Aortic smooth muscle cell (primary cell): Measurements from ENCODE around the gene WNT11. TPM values are rescaled to one million over a fixed set of nuclear protein-coding genes. Genes with fewer than 3 reads are reported as not detected.

Experiments used
- total RNA-seq: library from RNA; depleted of rRNA; stranded (reverse); fragments of >200 nt; gene quantifications from 2 replicates; pipeline ENCODE4 v1.2.3, GENCODE V29; 2014

WNT11 gene
- total RNA-seq: 0.26 and 0.68 TPM in 2 replicates

GRCh38 chr11:76206327-76207081 is at the start of gene WNT11:
Gene WNT11, minus strand, starts transcription at chr11:76206502. Its CDS starts 95 bp downstream, at chr11:76206407.

Other genes starting within 250 kb of the WNT11 start
- 40.6 and 40.7 TPM in 2 replicates for gene THAP12, start 174.6 kb upstream of the WNT11 start, total RNA-seq
- 2.1 and 2.4 TPM in 2 replicates for gene GVQW3, start 174.8 kb upstream of the WNT11 start, total RNA-seq
- 9.8 and 11.8 TPM in 2 replicates for gene EMSY, start 238.5 kb upstream of the WNT11 start, total RNA-seq